ENCODE measurements around the gene TOMT.

DNA sequence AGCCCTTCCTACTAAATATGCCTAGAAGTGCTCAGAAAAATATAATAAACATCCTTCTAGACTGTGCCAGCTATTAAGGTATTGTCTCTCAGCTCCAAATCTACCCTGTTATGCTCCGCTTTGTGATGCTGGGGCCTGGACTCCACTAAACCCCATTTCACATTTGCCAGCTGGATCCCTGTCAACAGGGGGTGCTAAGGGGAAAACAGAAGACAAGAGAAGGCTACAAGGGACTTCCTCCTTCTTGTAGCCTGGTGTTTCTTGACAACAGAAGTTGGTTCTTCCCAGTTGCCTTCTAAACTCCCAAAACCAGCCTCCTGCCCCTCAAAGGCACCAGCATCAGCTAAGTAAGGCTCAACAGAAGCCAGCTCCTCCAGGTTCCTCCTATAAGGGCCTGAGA lies 30.6 kb upstream of the TOMT start:
- TF ChIP-seq POLR2A (IDR thresholded peaks at IDR 0.05; ENCODE audit: low read length) (no peak), GATA1 (IDR thresholded peaks at IDR 0.05; ENCODE audit: low read depth, low read length) (no peak)

Data from erythroblast (primary cell).